Upper lobe of left lung (tissue), 4 donors: ENCODE measurements around the gene MBIP.

ENCODE experiments used
- CTCF ChIP-seq, 6 experiments: fragments of 450-650 bp in 4 of 6; fragments of 200-600 bp in 2 of 6; sonication (generic) in 2 of 6; IDR thresholded peaks; one replicate each; pipeline ENCODE4 v1.5.1; 2016 to 2019; ENCODE audit warnings: antibody characterized with exemption in 6 of 6
- EP300 ChIP-seq, 4 donors: sonication (generic); formaldehyde crosslinking; IDR thresholded peaks; one replicate each; pipeline ENCODE4 v1.5.1; 2017; ENCODE audit warnings: antibody characterized with exemption in 4 of 4, control low read depth in 2 of 4
- POLR2A ChIP-seq, 4 donors: fragments of 450-650 bp; IDR thresholded peaks; one replicate each; pipeline ENCODE4 v1.5.1; 2016 to 2017; ENCODE audit warnings: antibody characterized with exemption in 4 of 4, mild to moderate bottlenecking in 2 of 4
- POLR2AphosphoS5 ChIP-seq, 2 donors: sonication (generic); formaldehyde crosslinking; IDR thresholded peaks; one replicate each; pipeline ENCODE4 v1.5.1; 2017; ENCODE audit warnings: antibody characterized with exemption in 2 of 2

GRCh38 chr14:36313898-36314297 lies 6.5 kb downstream of the MBIP start:
- no peak for TF ChIP-seq POLR2A (IDR thresholded peaks at IDR 0.05)
- no peak for TF ChIP-seq CTCF (IDR thresholded peaks at IDR 0.05)
- TF ChIP-seq POLR2AphosphoS5 (IDR thresholded peaks at IDR 0.05) = no peak
- no peak for TF ChIP-seq EP300 (IDR thresholded peaks at IDR 0.05)
